ENCODE data around the gene ATF2.
A peak's percentile ranks its signal among the peaks of the same experiment; 100 is the strongest.

The ATF2 gene, protein sequence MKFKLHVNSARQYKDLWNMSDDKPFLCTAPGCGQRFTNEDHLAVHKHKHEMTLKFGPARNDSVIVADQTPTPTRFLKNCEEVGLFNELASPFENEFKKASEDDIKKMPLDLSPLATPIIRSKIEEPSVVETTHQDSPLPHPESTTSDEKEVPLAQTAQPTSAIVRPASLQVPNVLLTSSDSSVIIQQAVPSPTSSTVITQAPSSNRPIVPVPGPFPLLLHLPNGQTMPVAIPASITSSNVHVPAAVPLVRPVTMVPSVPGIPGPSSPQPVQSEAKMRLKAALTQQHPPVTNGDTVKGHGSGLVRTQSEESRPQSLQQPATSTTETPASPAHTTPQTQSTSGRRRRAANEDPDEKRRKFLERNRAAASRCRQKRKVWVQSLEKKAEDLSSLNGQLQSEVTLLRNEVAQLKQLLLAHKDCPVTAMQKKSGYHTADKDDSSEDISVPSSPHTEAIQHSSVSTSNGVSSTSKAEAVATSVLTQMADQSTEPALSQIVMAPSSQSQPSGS

DNA sequence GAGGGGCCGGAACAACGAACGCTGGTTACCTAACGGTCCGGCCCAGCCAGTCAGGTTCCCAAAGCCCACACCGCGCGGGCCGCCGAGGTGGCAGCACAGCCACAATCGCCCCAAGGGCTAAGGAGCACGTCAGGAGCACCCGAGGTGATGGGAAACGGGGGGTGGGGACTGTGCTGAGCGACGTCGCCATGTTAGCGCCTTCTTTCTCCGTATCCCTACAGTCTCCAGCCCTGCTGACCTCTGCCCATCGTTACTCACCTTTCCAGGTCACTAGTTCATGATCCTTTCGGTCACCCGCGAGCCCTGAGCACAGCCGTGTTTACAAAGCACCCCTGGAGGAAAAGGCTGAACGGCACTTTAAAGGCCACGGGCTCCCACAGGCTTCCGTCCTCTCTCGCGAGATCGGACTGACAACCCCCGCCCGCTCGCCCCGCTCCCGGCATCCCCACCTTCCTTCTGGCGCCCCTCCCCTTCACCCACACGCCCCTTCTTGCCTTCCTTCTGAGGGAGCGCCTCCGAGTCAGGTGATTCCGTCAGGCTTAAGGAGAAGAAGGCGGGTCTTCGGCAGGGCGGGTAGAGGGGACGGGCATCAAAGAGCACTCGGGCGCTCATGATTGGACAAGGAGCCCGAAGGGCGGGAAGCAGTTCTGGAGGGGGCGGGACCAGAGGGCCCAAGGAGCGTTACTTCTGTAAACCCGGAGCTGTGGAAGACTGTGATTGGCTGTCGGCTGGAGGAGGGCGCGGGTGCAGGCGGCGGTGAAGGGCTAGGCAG lies at the start of gene ATF2:
Gene ATF2 (minus strand): TSS at position 412 of the 772 bp plus-strand sequence. CDS start 31,760 bp downstream, outside the sequence.
- peak within 1 kb of the TSS; percentile 89 for H3K4me2 ChIP-seq
- no peaks in the 10 kb centered on the region for H3K27me3 ChIP-seq (ENCODE audit: insufficient read depth, low read depth)
- peaks cover 44% of the 10 kb centered on the region for H3K79me2 ChIP-seq (ENCODE audit: insufficient read depth, low read depth)
- TF ChIP-seq, protein P1, sequence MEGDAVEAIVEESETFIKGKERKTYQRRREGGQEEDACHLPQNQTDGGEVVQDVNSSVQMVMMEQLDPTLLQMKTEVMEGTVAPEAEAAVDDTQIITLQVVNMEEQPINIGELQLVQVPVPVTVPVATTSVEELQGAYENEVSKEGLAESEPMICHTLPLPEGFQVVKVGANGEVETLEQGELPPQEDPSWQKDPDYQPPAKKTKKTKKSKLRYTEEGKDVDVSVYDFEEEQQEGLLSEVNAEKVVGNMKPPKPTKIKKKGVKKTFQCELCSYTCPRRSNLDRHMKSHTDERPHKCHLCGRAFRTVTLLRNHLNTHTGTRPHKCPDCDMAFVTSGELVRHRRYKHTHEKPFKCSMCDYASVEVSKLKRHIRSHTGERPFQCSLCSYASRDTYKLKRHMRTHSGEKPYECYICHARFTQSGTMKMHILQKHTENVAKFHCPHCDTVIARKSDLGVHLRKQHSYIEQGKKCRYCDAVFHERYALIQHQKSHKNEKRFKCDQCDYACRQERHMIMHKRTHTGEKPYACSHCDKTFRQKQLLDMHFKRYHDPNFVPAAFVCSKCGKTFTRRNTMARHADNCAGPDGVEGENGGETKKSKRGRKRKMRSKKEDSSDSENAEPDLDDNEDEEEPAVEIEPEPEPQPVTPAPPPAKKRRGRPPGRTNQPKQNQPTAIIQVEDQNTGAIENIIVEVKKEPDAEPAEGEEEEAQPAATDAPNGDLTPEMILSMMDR (conservative IDR thresholded peaks at IDR 0.05; ENCODE audit: low read depth, low read length): no peak
- peak within 1 kb of the TSS; percentile 61 for H3K27ac ChIP-seq
- H3K4me1 ChIP-seq (ENCODE audit: low read depth, poor library complexity, severe bottlenecking): peaks cover 55% of the 10 kb centered on the region
- peak within 1 kb of the TSS; percentile 78 for H3K9ac ChIP-seq
- no peaks in the 10 kb centered on the region for H3K36me3 ChIP-seq (ENCODE audit: insufficient read depth)
- H2AFZ ChIP-seq (ENCODE audit: low read depth): peak within 1 kb of the TSS; percentile 70
- H3K4me3 ChIP-seq (IDR thresholded peaks at IDR 0.05; ENCODE audit: insufficient read depth, low read depth, low read length): peak within 1 kb of the TSS; percentile 71
- H4K20me1 ChIP-seq (ENCODE audit: insufficient read depth): no peaks in the 10 kb centered on the region

DNA sequence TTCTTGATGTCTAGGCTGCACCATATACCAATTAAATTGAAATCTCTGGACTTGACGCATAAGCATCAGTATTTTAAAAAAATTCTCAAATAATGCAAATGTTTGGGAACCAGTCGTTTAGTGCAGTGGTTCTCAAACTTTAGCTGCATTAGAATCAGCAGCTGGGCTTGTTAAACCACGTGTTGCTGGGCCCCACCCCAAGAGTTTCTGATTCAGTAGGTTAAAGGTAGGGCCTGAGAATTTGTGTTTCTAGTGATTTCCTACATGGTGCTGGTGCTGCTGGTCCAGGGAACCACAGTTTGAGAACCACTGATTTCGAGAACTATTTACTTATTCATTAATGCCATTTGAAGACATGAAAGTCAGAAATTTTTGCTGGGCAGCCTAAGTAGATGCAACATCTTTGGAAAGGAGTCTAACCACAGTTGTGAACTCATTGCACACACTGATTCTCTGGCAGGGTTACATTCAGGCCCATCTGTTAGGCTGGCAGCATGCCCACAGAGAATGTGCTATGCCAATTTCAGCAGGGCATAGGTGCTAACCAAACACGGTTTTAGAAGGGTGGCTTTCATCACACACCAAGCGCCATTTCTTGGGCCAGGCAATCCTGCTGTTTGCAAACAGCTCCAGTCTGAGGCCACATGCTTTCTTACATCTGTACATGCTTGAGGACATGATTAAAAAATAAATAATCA lies 39.9 kb upstream of the ATF2 start:
- Histone ChIP-seq H3K27ac (peak overlapping the region; percentile 56), H3K4me1 (ENCODE audit: low read depth, poor library complexity, severe bottlenecking) (peaks cover 26% of the 10 kb centered on the region), H3K9ac (no peak overlapping the region; the same call in 1 of the 2 replicates), H4K20me1 (ENCODE audit: insufficient read depth) (no peaks in the 10 kb centered on the region), H3K4me2 (peak overlapping the region; percentile 49), H2AFZ (ENCODE audit: low read depth) (peak overlapping the region; percentile 64), H3K79me2 (ENCODE audit: insufficient read depth, low read depth) (no peaks in the 10 kb centered on the region), H3K36me3 (ENCODE audit: insufficient read depth) (no peaks in the 10 kb centered on the region), H3K4me3 (IDR thresholded peaks at IDR 0.05; ENCODE audit: insufficient read depth, low read depth, low read length) (peak overlapping the region; percentile 45), H3K27me3 (ENCODE audit: insufficient read depth, low read depth) (no peaks in the 10 kb centered on the region)
- TF ChIP-seq, protein P1 (conservative IDR thresholded peaks at IDR 0.05; ENCODE audit: low read depth, low read length): no peak

DNA sequence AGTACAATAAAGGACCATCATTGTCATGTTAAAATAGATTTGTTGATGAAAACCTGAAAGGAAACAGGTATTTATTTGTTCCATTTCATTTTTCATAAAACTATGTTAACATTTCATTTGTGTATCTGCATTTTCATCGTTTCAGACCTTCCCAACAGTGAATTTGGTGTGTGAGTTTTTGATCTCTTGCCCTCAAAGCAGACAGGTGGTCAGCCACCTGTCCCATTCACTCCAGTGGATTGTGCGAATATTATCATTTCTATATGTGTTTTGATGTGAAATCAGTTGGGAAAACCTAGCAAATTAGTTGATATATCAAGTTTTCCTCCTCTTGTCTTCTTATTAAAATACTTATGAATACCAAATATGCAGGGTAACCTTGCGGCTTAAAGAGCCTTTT lies 38.9 kb upstream of the ATF2 start:
- peaks cover 26% of the 10 kb centered on the region for H3K4me1 ChIP-seq (ENCODE audit: low read depth, poor library complexity, severe bottlenecking)
- no peaks in the 10 kb centered on the region for H3K36me3 ChIP-seq (ENCODE audit: insufficient read depth)
- no peaks in the 10 kb centered on the region for H4K20me1 ChIP-seq (ENCODE audit: insufficient read depth)
- no peak overlapping the region for H3K9ac ChIP-seq
- no peak overlapping the region for H2AFZ ChIP-seq (ENCODE audit: low read depth)
- H3K79me2 ChIP-seq (ENCODE audit: insufficient read depth, low read depth): no peaks in the 10 kb centered on the region
- H3K27me3 ChIP-seq (ENCODE audit: insufficient read depth, low read depth): no peaks in the 10 kb centered on the region
- peak overlapping the region; percentile 49; the same call in 1 of the 2 replicates for H3K4me2 ChIP-seq
- TF ChIP-seq, protein P1 (conservative IDR thresholded peaks at IDR 0.05; ENCODE audit: low read depth, low read length): no peak
- no peak overlapping the region for H3K4me3 ChIP-seq (IDR thresholded peaks at IDR 0.05; ENCODE audit: insufficient read depth, low read depth, low read length)
- no peak overlapping the region for H3K27ac ChIP-seq

DNA sequence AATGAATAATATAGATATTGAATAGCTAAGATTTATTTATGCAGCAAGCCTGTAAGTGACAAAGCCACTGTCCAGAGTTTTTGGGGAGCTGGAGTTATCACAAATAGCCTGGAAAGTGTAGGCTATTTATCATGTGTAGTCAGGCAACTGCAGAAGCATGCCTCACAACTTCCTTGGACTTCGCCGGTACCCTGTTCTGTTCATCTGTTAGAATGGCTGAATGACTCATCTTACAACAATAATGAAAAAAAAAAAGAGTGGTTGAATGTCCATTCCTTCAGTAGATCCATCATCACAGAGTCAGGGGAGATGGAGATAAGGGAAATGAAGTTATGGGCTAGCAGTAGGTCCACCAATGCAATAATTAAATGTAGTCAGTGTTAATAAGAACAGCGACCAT lies 37.5 kb upstream of the ATF2 start:
- Histone ChIP-seq H3K36me3 (ENCODE audit: insufficient read depth) (no peaks in the 10 kb centered on the region), H3K4me1 (ENCODE audit: low read depth, poor library complexity, severe bottlenecking) (peaks cover 26% of the 10 kb centered on the region), H3K4me3 (IDR thresholded peaks at IDR 0.05; ENCODE audit: insufficient read depth, low read depth, low read length) (no peak overlapping the region), H4K20me1 (ENCODE audit: insufficient read depth) (no peaks in the 10 kb centered on the region), H3K79me2 (ENCODE audit: insufficient read depth, low read depth) (no peaks in the 10 kb centered on the region), H3K27me3 (ENCODE audit: insufficient read depth, low read depth) (no peaks in the 10 kb centered on the region), H2AFZ (ENCODE audit: low read depth) (no peak overlapping the region), H3K4me2 (no peak overlapping the region), H3K9ac (no peak overlapping the region), H3K27ac (no peak overlapping the region)
- TF ChIP-seq, protein P1 (conservative IDR thresholded peaks at IDR 0.05; ENCODE audit: low read depth, low read length): no peak

Measured in KMS-11 (cell line).